GM12891 (cell line): ENCODE results near the gene SPNS1. TPM values are rescaled to one million over a fixed set of nuclear protein-coding genes. Genes with fewer than 3 reads are reported as not detected.
"Not testable (repeated sequence)": the region's sequence is repeated elsewhere in the genome, so short reads cannot be mapped to it uniquely, and the experiment has no call there.

Experiments
- DNase-seq: peaks from one replicate; pipeline ENCODE4 v3.0.0; 2011; ENCODE audit warnings: low spot score; ENCODE audit not compliant: insufficient read length
- FAIRE-seq: peaks from 2 replicates; lab custom pipeline; 2011; peaks lifted over from hg19 to GRCh38; lab: Jason Lieb, UNC
- PAX5 ChIP-seq: IDR thresholded peaks from 2 replicates; pipeline ENCODE4 v1.6.1; 2011; ENCODE audit warnings: low read length, moderate library complexity, mild to moderate bottlenecking; ENCODE audit not compliant: insufficient read depth, severe bottlenecking
- POLR2A ChIP-seq: IDR thresholded peaks from 2 replicates; pipeline ENCODE4 v1.6.1; 2011; ENCODE audit warnings: low read depth, low read length, control low read depth
- POLR2AphosphoS5 ChIP-seq: IDR thresholded peaks from 2 replicates; pipeline ENCODE4 v1.6.1; 2011; ENCODE audit warnings: low read depth, low read length, control low read depth
- POU2F2 ChIP-seq: IDR thresholded peaks from 2 replicates; pipeline ENCODE4 v1.6.1; 2011; ENCODE audit warnings: low read depth, mild to moderate bottlenecking, control low read depth, low read length, moderate library complexity
- SPI1 ChIP-seq: IDR thresholded peaks from 2 replicates; pipeline ENCODE4 v1.6.1; 2011; ENCODE audit warnings: low read depth, low read length, control low read depth
- TAF1 ChIP-seq: IDR thresholded peaks from 2 replicates; pipeline ENCODE4 v1.6.1; 2011; ENCODE audit warnings: low read depth, low read length, control low read depth
- polyA plus RNA-seq: library from polyadenylated mRNA; unstranded; fragments of >200 nt; gene quantifications from one replicate; pipeline ENCODE4 v1.2.1, GENCODE V29; 2012; ENCODE audit warnings: low read depth, missing spikeins, inconsistent platforms; ENCODE audit not compliant: missing spikeins

Gene SPNS1
- 11.5 TPM for polyA plus RNA-seq

GRCh38 chr16:28974437-28975157 is at the start of gene SPNS1:
TSS of gene SPNS1 (plus strand) at chr16:28974778. CDS start at chr16:28975152, 374 bp downstream.
- TF ChIP-seq PAX5 (peak; percentile 99), POLR2AphosphoS5 (peak; percentile 42; the same call in 1 of the 2 replicates), POU2F2 (peak; percentile 58), POLR2A (peak; percentile 82), TAF1 (peak; percentile 92), SPI1 (no peak)
- peak; percentile 99 for DNase-seq
- FAIRE-seq = peak; percentile 89

- FAIRE-seq = peak; percentile 71
- TF ChIP-seq SPI1 = no peak
- TF ChIP-seq POLR2AphosphoS5 = peak; percentile 78
- no peak for TF ChIP-seq PAX5
- no peak; the same call in 1 of the 2 replicates for TF ChIP-seq TAF1
- TF ChIP-seq POLR2A = peak; percentile 80
- 0 out of 2 replicates have a peak, but pooled peaks have one; percentile 7 for TF ChIP-seq POU2F2
- DNase-seq = no peak
These were observed 49.0 kb upstream of the SPNS1 start for GRCh38 chr16:28925386-28926228.

GRCh38 chr16:28926284-28926683 is 48.3 kb upstream of the SPNS1 start:
- not testable (repeated sequence) for DNase-seq, FAIRE-seq

GRCh38 chr16:28927815-28928214 is 46.8 kb upstream of the SPNS1 start:
- no peak for TF ChIP-seq TAF1
- TF ChIP-seq SPI1 = no peak
- TF ChIP-seq POLR2A = no peak
- TF ChIP-seq POU2F2 = no peak
- no peak for TF ChIP-seq PAX5
- TF ChIP-seq POLR2AphosphoS5 = no peak
- DNase-seq (no peak), FAIRE-seq (no peak)

- DNase-seq (no peak), FAIRE-seq (no peak)
- TF ChIP-seq SPI1 = no peak
- TF ChIP-seq POU2F2 = no peak
- TF ChIP-seq PAX5 = no peak
- no peak for TF ChIP-seq POLR2A
- TF ChIP-seq POLR2AphosphoS5 = no peak
These were observed 44.4 kb upstream of the SPNS1 start for GRCh38 chr16:28930203-28930602.

- peak; percentile 26 for FAIRE-seq
- no peak for DNase-seq
- TF ChIP-seq SPI1 (peak; percentile 64), PAX5 (no peak)
These were observed 43.9 kb upstream of the SPNS1 start for GRCh38 chr16:28930652-28931051.

- no peak for TF ChIP-seq SPI1
- TF ChIP-seq TAF1 = 0 out of 2 replicates have a peak, but pooled peaks have one; percentile 14
- no peak for TF ChIP-seq POU2F2
- peak; percentile 62 for TF ChIP-seq POLR2A
- peak; percentile 63; the same call in 1 of the 2 replicates for TF ChIP-seq POLR2AphosphoS5
- peak; percentile 98 for TF ChIP-seq PAX5
- FAIRE-seq (peak; percentile 90), DNase-seq (no peak)
These were observed 42.8 kb upstream of the SPNS1 start, which contains the start of gene CD19 for GRCh38 chr16:28931801-28932225. TSS of gene CD19 (plus strand) at chr16:28931971. CDS start at chr16:28932001, 30 bp downstream.

- DNase-seq = no peak
- peak; percentile 26 for FAIRE-seq
- TF ChIP-seq POLR2AphosphoS5 = no peak
- no peak for TF ChIP-seq POLR2A
- TF ChIP-seq TAF1 = no peak
- no peak for TF ChIP-seq PAX5
- no peak for TF ChIP-seq SPI1
- TF ChIP-seq POU2F2 = no peak
These were observed 42.0 kb upstream of the SPNS1 start for GRCh38 chr16:28932339-28933141.

- TF ChIP-seq PAX5 (no peak), TAF1 (no peak)
- no peak for FAIRE-seq
- DNase-seq = no peak
These were observed 41.4 kb upstream of the SPNS1 start for GRCh38 chr16:28933171-28933570.

GRCh38 chr16:28935346-28935745 is 39.2 kb upstream of the SPNS1 start:
- TF ChIP-seq SPI1 (no peak), POLR2AphosphoS5 (no peak), TAF1 (no peak), POLR2A (no peak), PAX5 (no peak), POU2F2 (no peak)
- FAIRE-seq (no peak), DNase-seq (no peak)
